Hematopoietic multipotent progenitor cell treated with erythropoietin and hydrocortisone succinate and interleukin-3 and kit ligand, for 8 days (in vitro differentiated cells): ENCODE measurements around the gene MCRIP1.

Experiments used
- DNase-seq: peaks from one replicate; pipeline ENCODE4 v3.0.0-alpha.2; 2015

Gene MCRIP1

GRCh38 chr17:81802856-81803643 lies 30.0 kb downstream of the MCRIP1 start:
- DNase-seq = no peak

GRCh38 chr17:81802048-81802758 lies 30.9 kb downstream of the MCRIP1 start:
- no peak for DNase-seq

GRCh38 chr17:81801327-81801726 lies 31.8 kb downstream of the MCRIP1 start:
- DNase-seq = no peak

- no peak for DNase-seq
Observed at GRCh38 chr17:81794509-81794908, 38.6 kb downstream of the MCRIP1 start.

- DNase-seq = no peak
Observed at GRCh38 chr17:81794074-81794476, 39.0 kb downstream of the MCRIP1 start.

- no peak for DNase-seq
Observed at GRCh38 chr17:81792675-81793615, 40.1 kb downstream of the MCRIP1 start.
